GM18873 (cell line): ENCODE measurements around the gene TGIF1.
"Not testable (repeated sequence)": the region's sequence is repeated elsewhere in the genome, so short reads cannot be mapped to it uniquely, and the experiment has no call there.

Source experiments
- ATAC-seq: cut with Tn5 transposase; IDR thresholded peaks from one replicate; pipeline ENCODE4 v1.9.1; 2021; ENCODE audit warnings: mild to moderate bottlenecking, moderate library complexity, moderate number of reproducible peaks; ENCODE audit not compliant: unreplicated experiment, low FRiP score

Gene TGIF1

GRCh38 chr18:3454365-3455089, 4.6 kb downstream of the TGIF1 start:
- no peak for ATAC-seq

- no peak for ATAC-seq
Measured at GRCh38 chr18:3455090-3455635, 5.2 kb downstream of the TGIF1 start.

GRCh38 chr18:3455907-3456685, 6.1 kb downstream of the TGIF1 start:
- no peak for ATAC-seq

GRCh38 chr18:3456686-3457069, 6.7 kb downstream of the TGIF1 start:
- ATAC-seq = no peak

GRCh38 chr18:3457261-3457724, 7.3 kb downstream of the TGIF1 start:
- no peak for ATAC-seq

- ATAC-seq = no peak
Measured at GRCh38 chr18:3458378-3458777, 8.4 kb downstream of the TGIF1 start.

- peak; percentile 50 for ATAC-seq
Measured at GRCh38 chr18:3458952-3459853, 9.2 kb downstream of the TGIF1 start.

- ATAC-seq = no peak
Measured at GRCh38 chr18:3460823-3461398, 10.9 kb downstream of the TGIF1 start.

- no peak for ATAC-seq
Measured at GRCh38 chr18:3461704-3462103, 11.7 kb downstream of the TGIF1 start.

GRCh38 chr18:3463051-3463450, 13.1 kb downstream of the TGIF1 start:
- no peak for ATAC-seq

- no peak for ATAC-seq
Measured at GRCh38 chr18:3466045-3466444, 16.1 kb downstream of the TGIF1 start.

GRCh38 chr18:3466872-3467271, 16.9 kb downstream of the TGIF1 start:
- no peak for ATAC-seq

- ATAC-seq = no peak
Measured at GRCh38 chr18:3468066-3468705, 18.2 kb downstream of the TGIF1 start.

GRCh38 chr18:3468833-3469232, 18.9 kb downstream of the TGIF1 start:
- no peak for ATAC-seq

GRCh38 chr18:3471141-3471648, 21.2 kb downstream of the TGIF1 start:
- no peak for ATAC-seq

- ATAC-seq = not testable (repeated sequence)
Measured at GRCh38 chr18:3472121-3472520, 22.1 kb downstream of the TGIF1 start.

- ATAC-seq = peak; percentile 95
Measured at GRCh38 chr18:3472681-3473544, 22.9 kb downstream of the TGIF1 start.

GRCh38 chr18:3478262-3478978, 28.4 kb downstream of the TGIF1 start:
- no peak for ATAC-seq
